ENCODE data around the gene IL17RA.

DNA sequence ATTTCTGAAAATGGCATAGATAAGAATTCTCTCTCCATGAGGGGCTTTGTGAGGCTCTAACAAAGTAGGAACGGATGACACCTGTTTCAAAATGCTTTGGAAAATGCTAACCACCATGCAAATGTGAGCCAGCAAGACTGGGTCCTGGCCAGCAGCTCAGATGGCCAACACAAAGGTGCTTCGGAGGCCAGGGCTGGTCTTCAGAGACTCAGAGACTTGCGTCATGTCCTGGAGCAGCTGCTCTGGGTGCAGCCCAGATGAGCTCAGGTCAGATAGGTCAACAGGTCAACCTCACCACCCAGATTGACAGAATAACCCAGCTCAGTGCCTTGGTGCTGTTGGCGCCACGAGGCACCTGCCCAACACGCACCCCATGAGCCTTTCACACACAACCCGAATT is 48.3 kb downstream of the IL17RA start:
- TF ChIP-seq ZNF518A (tag by site-specific recombination; conservative IDR thresholded peaks at IDR 0.05; ENCODE audit: low read depth) (no peak), ZNF266 (tag by site-specific recombination; IDR thresholded peaks at IDR 0.05; ENCODE audit: low read depth) (no peak), SETDB1 (IDR thresholded peaks at IDR 0.05; ENCODE audit: insufficient read length, low read length) (no peak), ZNF670 (tag by site-specific recombination; IDR thresholded peaks at IDR 0.05; ENCODE audit: low read depth) (no peak), ZNF580 (tag by site-specific recombination; IDR thresholded peaks at IDR 0.05) (no peak), ZBTB1 (tag by site-specific recombination; IDR thresholded peaks at IDR 0.05) (no peak)
- TF ChIP-seq, protein P1, sequence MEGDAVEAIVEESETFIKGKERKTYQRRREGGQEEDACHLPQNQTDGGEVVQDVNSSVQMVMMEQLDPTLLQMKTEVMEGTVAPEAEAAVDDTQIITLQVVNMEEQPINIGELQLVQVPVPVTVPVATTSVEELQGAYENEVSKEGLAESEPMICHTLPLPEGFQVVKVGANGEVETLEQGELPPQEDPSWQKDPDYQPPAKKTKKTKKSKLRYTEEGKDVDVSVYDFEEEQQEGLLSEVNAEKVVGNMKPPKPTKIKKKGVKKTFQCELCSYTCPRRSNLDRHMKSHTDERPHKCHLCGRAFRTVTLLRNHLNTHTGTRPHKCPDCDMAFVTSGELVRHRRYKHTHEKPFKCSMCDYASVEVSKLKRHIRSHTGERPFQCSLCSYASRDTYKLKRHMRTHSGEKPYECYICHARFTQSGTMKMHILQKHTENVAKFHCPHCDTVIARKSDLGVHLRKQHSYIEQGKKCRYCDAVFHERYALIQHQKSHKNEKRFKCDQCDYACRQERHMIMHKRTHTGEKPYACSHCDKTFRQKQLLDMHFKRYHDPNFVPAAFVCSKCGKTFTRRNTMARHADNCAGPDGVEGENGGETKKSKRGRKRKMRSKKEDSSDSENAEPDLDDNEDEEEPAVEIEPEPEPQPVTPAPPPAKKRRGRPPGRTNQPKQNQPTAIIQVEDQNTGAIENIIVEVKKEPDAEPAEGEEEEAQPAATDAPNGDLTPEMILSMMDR (tag by site-specific recombination; IDR thresholded peaks at IDR 0.05), result no peak
- TF ChIP-seq, protein P2, sequence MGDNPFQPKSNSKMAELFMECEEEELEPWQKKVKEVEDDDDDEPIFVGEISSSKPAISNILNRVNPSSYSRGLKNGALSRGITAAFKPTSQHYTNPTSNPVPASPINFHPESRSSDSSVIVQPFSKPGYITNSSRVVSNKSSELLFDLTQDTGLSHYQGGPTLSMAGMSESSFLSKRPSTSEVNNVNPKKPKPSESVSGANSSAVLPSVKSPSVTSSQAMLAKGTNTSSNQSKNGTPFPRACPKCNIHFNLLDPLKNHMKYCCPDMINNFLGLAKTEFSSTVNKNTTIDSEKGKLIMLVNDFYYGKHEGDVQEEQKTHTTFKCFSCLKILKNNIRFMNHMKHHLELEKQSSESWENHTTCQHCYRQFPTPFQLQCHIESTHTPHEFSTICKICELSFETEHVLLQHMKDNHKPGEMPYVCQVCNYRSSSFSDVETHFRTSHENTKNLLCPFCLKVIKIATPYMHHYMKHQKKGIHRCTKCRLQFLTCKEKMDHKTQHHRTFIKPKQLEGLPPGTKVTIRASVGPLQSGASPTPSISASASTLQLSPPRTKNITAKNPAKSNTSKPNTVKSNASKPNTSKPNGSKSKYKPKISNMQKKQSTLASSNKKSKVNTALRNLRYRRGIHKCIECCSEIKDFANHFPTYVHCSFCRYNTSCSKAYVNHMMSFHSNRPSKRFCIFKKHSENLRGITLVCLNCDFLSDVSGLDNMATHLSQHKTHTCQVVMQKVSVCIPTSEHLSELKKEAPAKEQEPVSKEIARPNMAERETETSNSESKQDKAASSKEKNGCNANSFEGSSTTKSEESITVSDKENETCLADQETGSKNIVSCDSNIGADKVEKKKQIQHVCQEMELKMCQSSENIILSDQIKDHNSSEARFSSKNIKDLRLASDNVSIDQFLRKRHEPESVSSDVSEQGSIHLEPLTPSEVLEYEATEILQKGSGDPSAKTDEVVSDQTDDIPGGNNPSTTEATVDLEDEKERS (tag by site-specific recombination; IDR thresholded peaks at IDR 0.05), result no peak
- TF ChIP-seq, protein P3, sequence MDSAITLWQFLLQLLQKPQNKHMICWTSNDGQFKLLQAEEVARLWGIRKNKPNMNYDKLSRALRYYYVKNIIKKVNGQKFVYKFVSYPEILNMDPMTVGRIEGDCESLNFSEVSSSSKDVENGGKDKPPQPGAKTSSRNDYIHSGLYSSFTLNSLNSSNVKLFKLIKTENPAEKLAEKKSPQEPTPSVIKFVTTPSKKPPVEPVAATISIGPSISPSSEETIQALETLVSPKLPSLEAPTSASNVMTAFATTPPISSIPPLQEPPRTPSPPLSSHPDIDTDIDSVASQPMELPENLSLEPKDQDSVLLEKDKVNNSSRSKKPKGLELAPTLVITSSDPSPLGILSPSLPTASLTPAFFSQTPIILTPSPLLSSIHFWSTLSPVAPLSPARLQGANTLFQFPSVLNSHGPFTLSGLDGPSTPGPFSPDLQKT (IDR thresholded peaks at IDR 0.05; ENCODE audit: borderline replicate concordance, low read depth, low read length), result no peak
